GM12891 (cell line): ENCODE measurements around the gene GFOD1.

Experiments used
- POLR2A ChIP-seq: IDR thresholded peaks from 2 replicates; pipeline ENCODE4 v1.6.1; 2011; ENCODE audit warnings: low read depth, low read length, control low read depth
- POLR2AphosphoS5 ChIP-seq: IDR thresholded peaks from 2 replicates; pipeline ENCODE4 v1.6.1; 2011; ENCODE audit warnings: low read depth, low read length, control low read depth

GRCh38 chr6:13461805-13462204 is 25.6 kb downstream of the GFOD1 start:
- TF ChIP-seq POLR2A, result no peak
- TF ChIP-seq POLR2AphosphoS5, result no peak
